ENCODE data around the gene ASNSD1.

Gene ASNSD1

GRCh38 chr2:189661148-189661956 is at the start of gene ASNSD1:
Gene ASNSD1 (plus strand): TSS chr2:189661459. CDS start chr2:189666133, 4,674 bp downstream.
- peak; percentile 98 for DNase-seq (ENCODE audit: low read depth)

- peak; percentile 72 for DNase-seq (ENCODE audit: low read depth)
Observed at GRCh38 chr2:189613077-189613636, 48.1 kb upstream of the ASNSD1 start.

DNA sequence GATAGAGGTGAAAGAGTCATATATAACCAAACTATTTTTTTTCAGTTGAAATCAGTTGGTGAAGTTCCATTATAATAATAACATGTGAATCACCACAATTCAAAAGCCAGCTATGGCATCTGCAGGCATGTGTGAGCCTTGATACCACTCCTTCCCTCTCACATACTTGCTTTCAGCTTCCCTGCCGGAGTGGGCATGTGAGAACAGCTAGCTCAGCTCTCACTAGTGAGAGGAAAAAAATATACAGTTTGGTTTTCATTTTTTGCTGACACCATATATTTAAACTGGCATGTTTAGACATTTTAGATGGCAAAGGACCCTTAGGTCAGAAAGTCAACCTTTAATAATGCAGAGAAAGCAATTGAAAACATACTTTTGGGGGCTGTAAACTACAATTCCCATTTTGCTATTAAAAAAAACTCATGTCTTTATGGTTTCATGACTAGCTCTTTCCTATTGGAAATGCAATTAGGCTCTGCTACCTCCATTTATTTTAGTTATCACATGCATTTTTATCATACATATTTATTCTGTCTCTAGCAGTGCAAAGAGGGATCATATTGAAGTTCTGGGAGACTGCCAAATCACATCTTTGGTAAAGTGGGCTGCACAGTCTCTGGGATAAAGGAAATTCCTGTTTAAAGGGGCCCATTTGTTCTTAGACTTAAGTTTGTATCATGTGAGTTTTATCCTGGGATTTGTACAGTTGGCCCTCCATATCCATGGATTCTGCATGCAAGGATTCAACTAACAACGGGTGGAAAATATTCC is 47.4 kb upstream of the ASNSD1 start:
- DNase-seq (ENCODE audit: low read depth) = peak; percentile 25

DNA sequence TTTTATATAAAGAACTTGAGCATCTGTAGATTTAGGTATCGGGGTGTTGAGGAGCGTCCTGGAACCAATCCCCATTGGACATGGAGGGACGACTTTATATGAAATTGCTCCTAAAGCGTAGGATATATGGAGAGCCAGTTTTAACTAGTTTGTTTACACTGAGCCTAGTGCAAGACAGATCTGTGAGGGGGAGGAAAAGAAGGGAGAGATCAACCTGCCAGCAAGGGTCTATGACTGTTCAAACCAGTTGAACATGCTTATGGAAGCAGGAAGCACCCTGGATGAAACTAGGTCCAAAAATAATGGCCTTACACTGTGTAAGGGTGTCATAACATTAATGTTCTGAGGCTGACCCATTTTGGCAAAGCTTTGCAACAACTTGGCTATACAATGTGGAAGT is 46.7 kb upstream of the ASNSD1 start:
- no peak for DNase-seq (ENCODE audit: low read depth)

DNA sequence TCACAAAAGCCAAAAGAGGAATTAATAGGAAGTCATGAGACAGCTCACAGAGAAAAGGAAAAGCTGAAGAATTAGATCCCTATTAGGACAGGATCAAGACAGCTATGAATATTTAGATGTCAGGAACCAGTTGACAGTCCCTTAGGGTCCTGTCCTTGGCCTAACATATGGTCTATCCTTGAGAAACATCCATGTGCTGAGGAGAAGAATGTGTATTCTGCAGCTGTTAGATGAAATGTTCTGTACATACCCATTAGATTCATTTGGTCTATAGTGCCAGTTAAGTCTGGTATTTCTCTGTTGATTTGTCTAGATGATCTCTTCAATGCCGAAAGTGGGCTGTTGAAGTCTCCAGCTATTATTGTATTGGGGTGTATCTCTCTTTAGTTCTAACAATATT is 43.1 kb upstream of the ASNSD1 start:
- DNase-seq (ENCODE audit: low read depth) = no peak

DNA sequence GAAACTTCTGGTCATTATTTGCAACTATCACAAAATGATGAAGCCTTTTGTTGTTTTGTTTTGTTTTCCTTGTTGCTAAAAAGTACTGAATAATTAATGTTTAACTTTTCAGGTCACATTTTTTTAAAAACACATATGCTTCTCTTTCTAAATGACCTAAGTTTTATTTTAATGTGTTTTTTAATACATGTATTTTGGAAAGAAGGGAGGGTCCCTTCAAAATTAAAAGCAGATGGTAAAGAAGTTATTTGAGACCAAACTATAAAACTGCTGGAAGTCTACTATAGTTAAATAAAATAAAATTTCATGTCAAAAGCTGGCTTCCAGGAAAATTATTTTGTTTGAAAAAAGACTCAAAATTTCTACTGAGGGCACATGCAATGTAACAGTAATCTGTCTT is 39.5 kb upstream of the ASNSD1 start:
- DNase-seq (ENCODE audit: low read depth) = no peak

DNA sequence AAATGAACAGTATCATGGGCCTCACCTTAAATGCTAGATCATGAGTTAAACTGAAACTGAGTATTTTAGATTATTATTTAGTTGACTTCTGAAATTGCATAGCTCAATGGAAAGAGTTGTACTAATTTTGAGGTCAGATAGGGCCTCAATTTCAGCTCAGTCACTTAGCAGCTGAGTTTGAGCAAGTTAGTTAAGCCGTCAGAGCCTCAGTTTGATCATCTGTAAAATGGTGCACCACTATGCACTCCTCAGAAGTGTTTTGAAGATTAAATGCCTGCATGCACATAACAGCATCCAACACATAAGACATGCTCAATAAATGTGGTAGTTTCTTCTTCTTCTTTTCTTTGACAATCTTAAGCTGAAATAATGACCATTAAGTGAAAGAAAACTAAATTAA is 38.2 kb upstream of the ASNSD1 start:
- no peak for DNase-seq (ENCODE audit: low read depth)

GRCh38 chr2:189624648-189625355 is 36.5 kb upstream of the ASNSD1 start:
- no peak for DNase-seq (ENCODE audit: low read depth)

DNA sequence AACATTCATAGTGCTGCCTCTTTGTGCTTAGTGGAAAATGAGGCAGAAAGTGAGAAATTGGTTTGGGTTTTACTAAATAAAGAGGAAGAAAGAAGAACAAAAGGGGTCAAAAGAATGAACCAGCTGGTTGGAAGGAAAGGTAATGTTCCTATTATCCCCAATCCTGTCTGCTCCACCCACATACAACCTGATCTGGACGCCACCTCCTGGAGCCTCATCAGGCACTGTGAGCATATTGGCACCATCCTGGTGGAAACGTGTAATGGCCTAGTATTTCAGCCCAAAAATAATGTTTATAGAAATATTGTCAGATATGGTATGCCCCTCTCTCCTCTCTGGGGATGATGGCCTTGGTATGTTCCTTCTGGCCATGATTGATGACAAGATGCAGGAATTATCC is 35.6 kb upstream of the ASNSD1 start:
- DNase-seq (ENCODE audit: low read depth) = no peak

GRCh38 chr2:189627789-189628188 is 33.5 kb upstream of the ASNSD1 start:
- DNase-seq (ENCODE audit: low read depth) = no peak

DNA sequence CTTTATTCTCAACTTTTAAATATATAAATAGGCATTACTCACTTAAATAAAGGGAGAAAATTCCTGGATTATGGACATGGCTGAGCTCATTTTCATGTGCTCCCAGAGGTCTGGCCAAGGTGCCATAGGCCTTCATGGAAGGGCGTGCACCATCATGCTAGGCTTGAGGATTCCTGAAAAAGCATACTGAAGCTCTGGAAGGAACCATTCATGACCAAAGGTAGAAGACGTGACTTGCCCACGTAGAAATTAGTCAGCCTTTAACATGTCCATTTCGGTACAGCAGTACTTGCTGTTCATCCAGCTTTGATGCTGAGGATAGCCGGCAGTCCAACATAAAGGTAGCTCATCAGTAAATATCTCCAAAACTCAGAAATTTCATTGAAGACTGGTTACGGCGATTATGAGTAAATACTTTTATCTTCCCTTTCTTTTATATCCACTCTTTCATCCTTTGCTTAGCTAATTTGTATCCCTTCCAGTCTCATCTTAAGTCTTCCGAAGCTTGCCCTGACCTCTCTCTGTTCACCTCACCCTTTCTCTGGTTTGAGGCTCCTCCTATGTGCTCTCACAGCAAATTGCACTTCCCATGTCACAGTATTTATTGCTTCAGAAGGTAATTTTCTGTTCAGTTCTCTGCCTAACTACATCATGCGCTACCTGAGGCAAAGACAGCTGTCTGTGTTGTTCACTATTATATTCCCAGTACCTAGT is 32.3 kb upstream of the ASNSD1 start:
- no peak for DNase-seq (ENCODE audit: low read depth)

GRCh38 chr2:189629531-189630453 is 31.5 kb upstream of the ASNSD1 start:
- DNase-seq (ENCODE audit: low read depth) = no peak

DNA sequence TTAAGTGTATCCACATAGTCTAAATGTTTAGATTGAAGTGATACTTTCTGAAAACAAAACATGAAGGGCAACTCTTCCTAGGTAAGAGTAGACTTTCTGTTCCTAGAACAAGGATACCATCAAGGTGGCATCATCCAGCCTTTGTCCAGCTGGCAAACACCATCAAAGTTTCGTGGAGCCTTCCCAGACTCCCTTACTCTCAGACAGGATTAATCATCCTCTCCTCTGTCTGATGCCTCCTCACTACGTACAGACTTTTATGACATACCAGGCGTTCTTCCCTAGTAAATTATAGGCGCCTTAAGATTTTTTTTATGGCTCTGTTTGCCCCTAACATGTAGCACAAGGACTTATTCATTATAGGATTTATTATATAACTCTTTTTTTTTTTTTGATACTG is 29.4 kb upstream of the ASNSD1 start:
- no peak for DNase-seq (ENCODE audit: low read depth)

GRCh38 chr2:189633392-189633811 is 27.9 kb upstream of the ASNSD1 start:
- no peak for DNase-seq (ENCODE audit: low read depth)

GRCh38 chr2:189635353-189635752 is 25.9 kb upstream of the ASNSD1 start:
- DNase-seq (ENCODE audit: low read depth) = no peak

DNA sequence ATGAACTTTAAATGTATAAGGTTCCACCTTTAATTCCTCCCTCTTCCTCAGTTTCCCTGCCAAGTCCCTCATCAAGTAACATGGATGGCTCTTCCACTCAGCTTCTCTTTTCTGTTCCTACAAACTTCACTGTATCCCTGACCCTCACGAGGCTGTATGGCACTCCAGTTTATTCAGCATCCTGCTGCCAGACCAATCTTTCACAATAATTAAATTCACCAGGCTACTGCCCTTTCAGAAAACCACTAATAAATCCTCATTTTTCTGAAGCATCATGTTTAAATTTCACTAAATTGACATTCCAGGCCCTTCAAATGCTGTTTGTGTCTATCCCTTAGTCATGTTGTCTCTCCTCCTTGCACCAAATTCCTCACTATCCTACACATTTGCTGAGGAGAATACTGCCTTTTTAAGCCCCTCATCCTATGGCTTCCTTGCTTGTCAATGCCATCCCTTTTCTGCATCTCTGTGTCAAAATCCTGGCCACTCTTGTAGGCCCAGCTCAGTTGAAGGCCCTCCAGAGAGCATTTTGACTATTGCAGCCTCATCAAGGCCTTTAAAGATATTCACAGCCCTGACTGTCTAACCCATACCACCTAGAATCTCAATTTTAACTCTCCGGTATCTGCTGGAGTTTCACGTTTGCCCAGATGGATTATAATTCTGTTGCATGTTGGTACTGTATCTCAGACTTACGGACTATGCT is 22.8 kb upstream of the ASNSD1 start:
- DNase-seq (ENCODE audit: low read depth) = no peak

DNA sequence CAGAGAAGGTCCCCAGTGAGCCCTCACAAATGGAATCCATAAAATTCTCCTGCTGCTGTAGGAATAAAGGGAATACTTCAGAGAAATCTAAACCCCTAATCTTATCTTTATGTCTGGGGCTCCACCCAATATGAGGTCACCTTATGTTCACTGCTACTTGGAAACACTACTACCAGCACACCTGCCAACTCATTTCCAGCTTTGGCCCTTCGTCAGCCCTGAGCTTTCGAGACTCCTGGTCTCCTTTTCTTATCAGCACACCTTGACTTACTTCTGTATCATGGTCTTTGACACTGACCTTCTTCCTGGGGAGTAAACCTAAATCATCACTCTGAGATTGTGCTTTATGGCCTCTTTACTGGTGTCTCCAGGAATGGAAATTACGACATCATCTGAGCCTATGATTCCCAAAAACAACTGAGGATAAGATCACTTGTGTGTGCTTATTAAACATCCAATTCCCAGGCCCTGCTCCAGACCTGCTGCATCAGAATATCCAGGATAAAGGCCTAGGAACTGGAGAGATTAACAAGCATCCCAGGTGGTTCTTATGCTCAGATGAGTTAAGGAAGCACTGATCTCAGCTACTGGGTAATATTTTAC is 22.2 kb upstream of the ASNSD1 start:
- DNase-seq (ENCODE audit: low read depth) = no peak

GRCh38 chr2:189641002-189641401 is 20.3 kb upstream of the ASNSD1 start:
- no peak for DNase-seq (ENCODE audit: low read depth)

- DNase-seq (ENCODE audit: low read depth) = no peak
Observed at GRCh38 chr2:189641590-189641989, 19.7 kb upstream of the ASNSD1 start.

DNA sequence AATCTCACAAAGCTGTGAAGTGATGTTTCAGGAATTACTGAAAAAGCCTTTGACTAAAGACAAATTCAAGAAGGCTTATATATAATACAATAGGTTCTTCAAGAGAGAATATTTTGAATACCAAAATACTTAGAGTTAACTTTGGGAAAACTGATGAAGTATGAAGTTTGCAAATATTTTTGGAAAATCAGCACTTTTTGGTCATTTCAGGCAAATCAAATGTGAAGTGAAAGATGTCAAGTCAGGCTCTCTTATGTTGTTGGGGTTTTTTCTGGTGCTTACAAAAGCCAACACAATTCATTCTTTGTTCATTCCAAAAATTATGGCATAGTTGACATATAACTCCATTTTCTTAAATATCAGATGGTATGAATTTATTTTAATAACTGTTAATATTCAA is 14.7 kb upstream of the ASNSD1 start:
- no peak for DNase-seq (ENCODE audit: low read depth)

Measured in stromal cell of bone marrow (primary cell).